Measurements from ENCODE around the gene AREG.

The AREG gene

DNA sequence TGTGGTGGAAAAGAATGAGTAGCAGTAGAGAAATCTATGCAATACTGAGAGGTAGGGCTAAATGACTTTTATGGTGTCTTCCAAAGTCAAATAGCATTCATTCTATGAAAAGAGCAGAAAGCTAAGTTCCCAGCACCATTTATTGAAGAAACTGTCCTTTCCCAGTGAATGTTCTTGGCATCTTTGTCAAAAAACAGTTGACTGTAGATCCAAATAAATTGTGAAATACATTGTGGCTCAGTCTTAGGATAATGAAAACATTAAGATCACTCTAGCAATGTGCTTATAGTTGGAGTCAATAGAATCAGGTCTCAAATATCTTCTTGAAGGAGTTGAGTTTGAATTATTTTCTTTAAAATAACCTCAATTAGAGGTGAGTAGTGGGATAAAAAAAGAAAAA lies 19.4 kb downstream of the AREG start:
- H3K27ac ChIP-seq = no peak overlapping the region
- H3K9me3 ChIP-seq (ENCODE audit: severe bottlenecking) = no peaks in the 10 kb centered on the region
- no peaks in the 10 kb centered on the region for H3K27me3 ChIP-seq (ENCODE audit: insufficient read depth, low read depth, severe bottlenecking)
- H3K4me3 ChIP-seq (ENCODE audit: low read depth, low read length) = no peak overlapping the region
- no peak for DNase-seq
- TF ChIP-seq, protein P1, sequence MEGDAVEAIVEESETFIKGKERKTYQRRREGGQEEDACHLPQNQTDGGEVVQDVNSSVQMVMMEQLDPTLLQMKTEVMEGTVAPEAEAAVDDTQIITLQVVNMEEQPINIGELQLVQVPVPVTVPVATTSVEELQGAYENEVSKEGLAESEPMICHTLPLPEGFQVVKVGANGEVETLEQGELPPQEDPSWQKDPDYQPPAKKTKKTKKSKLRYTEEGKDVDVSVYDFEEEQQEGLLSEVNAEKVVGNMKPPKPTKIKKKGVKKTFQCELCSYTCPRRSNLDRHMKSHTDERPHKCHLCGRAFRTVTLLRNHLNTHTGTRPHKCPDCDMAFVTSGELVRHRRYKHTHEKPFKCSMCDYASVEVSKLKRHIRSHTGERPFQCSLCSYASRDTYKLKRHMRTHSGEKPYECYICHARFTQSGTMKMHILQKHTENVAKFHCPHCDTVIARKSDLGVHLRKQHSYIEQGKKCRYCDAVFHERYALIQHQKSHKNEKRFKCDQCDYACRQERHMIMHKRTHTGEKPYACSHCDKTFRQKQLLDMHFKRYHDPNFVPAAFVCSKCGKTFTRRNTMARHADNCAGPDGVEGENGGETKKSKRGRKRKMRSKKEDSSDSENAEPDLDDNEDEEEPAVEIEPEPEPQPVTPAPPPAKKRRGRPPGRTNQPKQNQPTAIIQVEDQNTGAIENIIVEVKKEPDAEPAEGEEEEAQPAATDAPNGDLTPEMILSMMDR (IDR thresholded peaks at IDR 0.05; ENCODE audit: low read depth, low read length) = no peak
- H3K36me3 ChIP-seq = no peaks in the 10 kb centered on the region

DNA sequence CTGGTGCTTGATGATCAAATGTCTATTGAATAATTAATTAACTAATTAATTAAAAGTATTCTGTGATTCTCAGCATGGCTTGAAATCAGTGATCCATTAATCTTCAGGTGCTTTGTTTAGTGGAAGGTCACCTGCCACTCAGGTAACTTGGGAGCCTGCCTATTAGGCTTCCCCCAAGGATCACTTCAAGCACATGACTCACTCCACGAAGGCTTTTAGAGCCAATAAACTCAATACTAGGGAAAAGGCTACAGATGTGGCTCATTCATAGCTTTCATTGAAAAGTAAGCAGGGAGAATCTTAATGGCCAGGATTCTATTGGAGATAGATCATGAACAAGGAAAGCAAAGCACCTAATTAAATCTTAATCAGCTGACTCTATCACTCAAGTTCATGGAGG lies 21.3 kb downstream of the AREG start:
- H3K4me3 ChIP-seq (ENCODE audit: low read depth, low read length) = no peak overlapping the region
- no peak overlapping the region for H3K27ac ChIP-seq
- no peaks in the 10 kb centered on the region for H3K9me3 ChIP-seq (ENCODE audit: severe bottlenecking)
- H3K36me3 ChIP-seq = no peaks in the 10 kb centered on the region
- DNase-seq = no peak
- TF ChIP-seq, protein P1 (IDR thresholded peaks at IDR 0.05; ENCODE audit: low read depth, low read length) = no peak
- no peaks in the 10 kb centered on the region for H3K27me3 ChIP-seq (ENCODE audit: insufficient read depth, low read depth, severe bottlenecking)

DNA sequence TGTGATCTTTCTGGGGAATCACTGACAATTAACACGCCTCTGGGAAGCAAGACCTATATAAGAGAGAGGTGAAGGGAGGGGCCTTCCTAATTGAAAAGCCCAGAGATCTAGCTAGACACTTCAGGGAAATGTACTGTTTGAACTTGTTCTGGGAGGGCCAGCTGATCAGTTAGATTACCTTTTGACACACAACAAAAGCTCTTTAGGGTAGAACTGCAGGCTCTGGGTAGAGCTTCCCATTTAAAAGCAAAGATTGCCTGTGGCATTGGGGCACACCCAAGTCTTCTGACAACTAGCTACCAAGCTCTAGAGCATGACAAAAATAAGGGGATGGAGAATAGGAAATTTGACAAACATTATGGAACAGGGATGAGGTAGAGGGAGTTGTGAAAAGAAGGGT lies 26.3 kb downstream of the AREG start:
- no peaks in the 10 kb centered on the region for H3K36me3 ChIP-seq
- H3K27ac ChIP-seq = no peak overlapping the region
- H3K9me3 ChIP-seq (ENCODE audit: severe bottlenecking) = no peaks in the 10 kb centered on the region
- no peak overlapping the region for H3K4me3 ChIP-seq (ENCODE audit: low read depth, low read length)
- TF ChIP-seq, protein P1 (IDR thresholded peaks at IDR 0.05; ENCODE audit: low read depth, low read length) = no peak
- no peak for DNase-seq
- no peaks in the 10 kb centered on the region for H3K27me3 ChIP-seq (ENCODE audit: insufficient read depth, low read depth, severe bottlenecking)

DNA sequence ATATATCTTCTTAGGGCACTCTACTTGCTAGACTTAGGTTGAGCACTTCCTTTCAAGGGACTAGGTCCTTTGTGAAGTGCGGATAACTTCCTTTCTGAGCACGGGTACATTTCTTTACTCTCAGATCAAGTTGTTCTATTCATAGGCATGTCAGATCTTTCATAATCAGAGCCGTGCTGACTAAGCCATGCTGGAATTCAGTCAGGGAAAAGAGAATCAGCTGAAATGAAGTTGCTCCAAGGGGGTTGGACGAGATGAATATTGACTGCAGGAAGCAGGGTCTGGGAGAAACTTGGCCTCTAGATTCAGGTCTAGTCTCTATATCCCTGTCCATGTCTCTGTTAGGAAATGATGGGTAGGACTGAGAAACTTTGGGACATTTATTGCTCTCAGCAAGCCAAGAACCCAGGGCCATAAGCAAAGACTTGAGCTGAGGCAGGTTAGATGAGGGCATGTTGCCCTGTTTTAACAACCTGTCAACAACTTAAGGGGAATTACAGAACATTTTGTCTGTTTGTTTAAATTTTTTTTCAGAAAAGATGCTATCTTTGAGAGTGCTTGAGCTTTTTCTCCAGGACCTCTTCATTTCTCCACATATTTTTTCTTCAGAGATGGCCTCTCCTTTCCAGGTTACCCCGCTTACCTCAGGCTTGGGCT lies 28.3 kb downstream of the AREG start:
- H3K27me3 ChIP-seq (ENCODE audit: insufficient read depth, low read depth, severe bottlenecking) = no peaks in the 10 kb centered on the region

DNA sequence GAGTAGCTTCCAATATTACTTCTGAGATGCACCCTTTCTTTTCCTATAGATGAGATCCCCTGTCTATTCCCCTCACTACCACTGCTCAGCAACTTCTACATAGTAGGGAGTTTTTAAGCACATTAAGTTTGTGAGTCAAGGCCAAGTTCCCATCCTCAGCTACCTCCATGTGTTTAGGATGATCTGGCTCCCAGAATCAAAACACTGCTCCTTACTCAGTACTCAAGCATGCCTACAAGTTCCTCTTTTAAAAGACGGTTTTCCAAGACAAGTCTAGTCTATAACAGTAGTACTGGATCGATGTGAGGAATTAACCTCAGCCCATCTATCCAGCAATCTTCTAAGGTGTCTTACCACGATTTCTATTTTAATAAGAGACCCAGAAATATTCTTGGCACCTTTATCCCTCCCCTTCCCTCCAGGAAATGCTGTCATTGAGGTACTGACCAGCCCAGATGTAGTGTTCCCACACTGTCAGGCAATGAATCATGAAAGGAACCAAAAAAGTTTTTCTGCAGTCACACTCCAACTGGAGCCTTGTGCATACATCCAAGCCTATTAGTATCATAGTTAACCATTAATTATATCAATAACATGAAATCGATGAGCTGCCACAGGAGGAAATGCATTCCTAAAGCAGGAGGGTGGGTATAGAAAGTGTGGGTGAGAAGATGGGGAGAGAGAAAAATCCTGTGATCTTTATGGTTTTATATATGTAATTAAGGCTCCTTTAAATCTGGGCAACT lies 29.6 kb downstream of the AREG start:
- TF ChIP-seq, protein P1 (IDR thresholded peaks at IDR 0.05; ENCODE audit: low read depth, low read length) = no peak
- Histone ChIP-seq H3K9me3 (ENCODE audit: severe bottlenecking) (no peaks in the 10 kb centered on the region), H3K27me3 (ENCODE audit: insufficient read depth, low read depth, severe bottlenecking) (no peaks in the 10 kb centered on the region), H3K36me3 (no peaks in the 10 kb centered on the region), H3K27ac (no peak overlapping the region), H3K4me3 (ENCODE audit: low read depth, low read length) (no peak overlapping the region)
- DNase-seq = no peak

More for the DNA sequence above, 28.3 kb downstream of the AREG start:
- Histone ChIP-seq H3K27ac (no peak overlapping the region), H3K36me3 (no peaks in the 10 kb centered on the region), H3K4me3 (ENCODE audit: low read depth, low read length) (no peak overlapping the region), H3K9me3 (ENCODE audit: severe bottlenecking) (no peaks in the 10 kb centered on the region)
- TF ChIP-seq, protein P1 (IDR thresholded peaks at IDR 0.05; ENCODE audit: low read depth, low read length) = no peak
- no peak for DNase-seq

Data from WERI-Rb-1 (cell line).